Endodermal cell (in vitro differentiated cells): ENCODE measurements around the gene LGALS16. TPM values are rescaled to one million over a fixed set of nuclear protein-coding genes. Genes with fewer than 3 reads are reported as not detected.

Source experiments
- DNase-seq: peaks from one replicate; pipeline ENCODE4 v3.0.0-alpha.2; 2017
- H3K27ac ChIP-seq: 2 replicates; pipeline ENCODE4 v1.5.1; 2013; ENCODE audit warnings: mild to moderate bottlenecking, low read depth, low read length, moderate library complexity
- H3K27me3 ChIP-seq: 2 replicates; pipeline ENCODE4 v1.6.1; 2013; ENCODE audit warnings: mild to moderate bottlenecking, low read length, moderate library complexity; ENCODE audit not compliant: insufficient read depth, control insufficient read depth, poor library complexity, severe bottlenecking
- H3K36me3 ChIP-seq: 2 replicates; pipeline ENCODE4 v1.7.0; 2013; ENCODE audit warnings: mild to moderate bottlenecking, low read length, moderate library complexity; ENCODE audit not compliant: control insufficient read depth, insufficient read depth
- H3K4me1 ChIP-seq: one replicate; pipeline ENCODE4 v1.7.0; 2013; ENCODE audit warnings: low read length; ENCODE audit not compliant: control insufficient read depth, insufficient read depth
- H3K4me3 ChIP-seq: 2 replicates; pipeline ENCODE4 v1.5.1; 2013; ENCODE audit warnings: mild to moderate bottlenecking, low read length, moderate library complexity
- H3K9ac ChIP-seq: 2 replicates; pipeline ENCODE4 v1.6.1; 2013; ENCODE audit warnings: mild to moderate bottlenecking, low read length, moderate library complexity; ENCODE audit not compliant: poor library complexity, severe bottlenecking; ENCODE audit errors: extremely low read depth
- H3K9me3 ChIP-seq: 2 replicates; pipeline ENCODE4 v1.6.1; 2013; ENCODE audit warnings: mild to moderate bottlenecking, low read length, moderate library complexity; ENCODE audit not compliant: control insufficient read depth
- H3K27ac Mint-ChIP-seq: 2 replicates; pipeline ENCODE4 v1.8.0; 2020; ENCODE audit warnings: mixed read lengths
- H3K27me3 Mint-ChIP-seq: 2 replicates; pipeline ENCODE4 v1.8.0; 2021; ENCODE audit warnings: mild to moderate bottlenecking, mixed read lengths; ENCODE audit not compliant: insufficient read depth
- H3K36me3 Mint-ChIP-seq: 2 replicates; pipeline ENCODE4 v1.8.0; 2020; ENCODE audit warnings: low read depth, mixed read lengths
- H3K4me1 Mint-ChIP-seq: 2 replicates; pipeline ENCODE4 v1.8.0; 2020; ENCODE audit warnings: mixed read lengths
- H3K4me3 Mint-ChIP-seq: 2 replicates; pipeline ENCODE4 v1.8.0; 2020; ENCODE audit warnings: mild to moderate bottlenecking, moderate library complexity, mixed read lengths
- H3K9me3 Mint-ChIP-seq: 2 replicates; pipeline ENCODE4 v1.8.0; 2020; ENCODE audit warnings: mild to moderate bottlenecking, mixed read lengths
- CTCF ChIP-seq: fragments of 200-600 bp; sonication (generic); conservative IDR thresholded peaks from 2 replicates; pipeline ENCODE4 v1.5.0; 2021; ENCODE audit warnings: antibody characterized with exemption, mild to moderate bottlenecking
- WGBS, 2 experiments: methylation state at CpG; one replicate each; pipeline versions ENCODE4 v1.1.5 to v1.1.7; 2013; ENCODE audit warnings: missing lambda C conversion rate in 2 of 2, mixed read lengths in 1 of 2; ENCODE audit not compliant: insufficient coverage in 1 of 2, insufficient read length in 1 of 2; 5-methylcytosine and 5-hydroxymethylcytosine counted together
- total RNA-seq, 2 donors: library from RNA; stranded (reverse); fragmentation: NEBNext Ultra II Directional in 1 of 2; extraction: Animal tissue kit (Norgen Biotek cat#: 25700) in 1 of 2; gene quantifications; 2 replicates in 1 of 2; 3 replicates in 1 of 2; pipeline ENCODE4 v1.2.1, GENCODE V29; 2021

Gene LGALS16
- total RNA-seq, 2 donors from 2014 or later, result not detected

GRCh38 chr19:39692822-39693221 lies 37.1 kb downstream of the LGALS16 start:
- peaks cover 3% of the 10 kb centered on the region for H3K4me1 Mint-ChIP-seq
- Histone ChIP-seq H3K27ac (no peak overlapping the region), H3K4me3 (no peak overlapping the region), H3K4me1 (no peaks in the 10 kb centered on the region), H3K27me3 (peaks cover 17% of the 10 kb centered on the region), H3K9ac (no peak overlapping the region), H3K9me3 (no peaks in the 10 kb centered on the region), H3K36me3 (no peaks in the 10 kb centered on the region)
- no peaks in the 10 kb centered on the region for H3K9me3 Mint-ChIP-seq
- no peaks in the 10 kb centered on the region for H3K36me3 Mint-ChIP-seq
- DNase-seq, result no peak
- TF ChIP-seq CTCF, result no peak
- no peak overlapping the region for H3K4me3 Mint-ChIP-seq
- peaks cover 3% of the 10 kb centered on the region for H3K27me3 Mint-ChIP-seq
- WGBS, 2 experiments, result 81% methylated on average over 1 of the region's 1 CpG; no CpG with 5 or more reads in 1 of the 2 experiments
- no peak overlapping the region for H3K27ac Mint-ChIP-seq

- WGBS, 2 experiments, result 69 to 82% methylated on average over 2 of the region's 2 CpGs
- no peak for DNase-seq
- H3K27me3 Mint-ChIP-seq, result peaks cover 3% of the 10 kb centered on the region
- H3K27ac Mint-ChIP-seq, result no peak overlapping the region
- H3K9me3 Mint-ChIP-seq, result no peaks in the 10 kb centered on the region
- no peaks in the 10 kb centered on the region for H3K36me3 Mint-ChIP-seq
- no peak overlapping the region for H3K4me3 Mint-ChIP-seq
- Histone ChIP-seq H3K4me3 (no peak overlapping the region), H3K9me3 (no peaks in the 10 kb centered on the region), H3K27ac (no peak overlapping the region), H3K27me3 (peaks cover 13% of the 10 kb centered on the region), H3K9ac (no peak overlapping the region), H3K36me3 (no peaks in the 10 kb centered on the region), H3K4me1 (no peaks in the 10 kb centered on the region)
- H3K4me1 Mint-ChIP-seq, result peaks cover 4% of the 10 kb centered on the region
- no peak for TF ChIP-seq CTCF
Observed at GRCh38 chr19:39695759-39696158, 40.0 kb downstream of the LGALS16 start.

GRCh38 chr19:39696387-39696786 lies 40.7 kb downstream of the LGALS16 start:
- no peak overlapping the region for H3K4me3 ChIP-seq
- Mint-ChIP-seq H3K27ac (no peak overlapping the region), H3K27me3 (peaks cover 4% of the 10 kb centered on the region), H3K36me3 (no peaks in the 10 kb centered on the region), H3K9me3 (no peaks in the 10 kb centered on the region), H3K4me1 (peaks cover 1% of the 10 kb centered on the region), H3K4me3 (no peak overlapping the region)
- 74 to 80% methylated on average over 1 to 2 of the region's 2 CpGs for WGBS, 2 experiments
- no peaks in the 10 kb centered on the region for H3K4me1 ChIP-seq
- no peaks in the 10 kb centered on the region for H3K36me3 ChIP-seq
- no peak for TF ChIP-seq CTCF
- DNase-seq, result no peak
- peaks cover 13% of the 10 kb centered on the region for H3K27me3 ChIP-seq
- no peak overlapping the region for H3K9ac ChIP-seq
- no peaks in the 10 kb centered on the region for H3K9me3 ChIP-seq
- no peak overlapping the region for H3K27ac ChIP-seq
